ENCODE results near the gene CFAP299. TPM values are rescaled to one million over a fixed set of nuclear protein-coding genes. Genes with fewer than 3 reads are reported as not detected.

Gene CFAP299
- polyA plus RNA-seq, 1 experiment: 1.4 TPM

DNA sequence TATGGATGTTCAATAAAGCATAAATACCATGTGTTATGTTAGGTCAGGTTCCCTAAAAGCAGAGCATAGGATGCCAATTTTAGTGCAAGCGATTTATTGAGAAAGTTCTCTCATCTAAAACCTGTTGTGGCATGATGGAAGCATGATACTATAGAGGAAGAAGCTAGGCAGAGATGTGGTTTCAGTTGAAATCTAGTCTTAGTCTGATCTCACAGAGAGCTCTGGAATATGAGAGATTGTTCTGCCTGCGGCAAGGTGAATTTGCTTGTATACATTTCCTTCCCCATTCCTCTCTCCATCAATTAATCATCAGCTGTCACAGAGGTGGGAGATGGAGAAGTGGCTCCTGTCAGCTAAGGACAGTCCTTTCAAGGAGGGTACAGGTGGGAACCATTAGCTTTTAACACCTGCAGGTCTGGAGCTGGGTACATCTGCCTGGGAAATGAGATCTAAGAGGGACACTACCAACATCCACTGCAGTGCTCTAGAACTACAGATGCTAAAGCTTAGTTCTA, 252.4 kb downstream of the CFAP299 start:
- ChIA-PET CTCF (no interaction called here), POLR2A (no interaction called here)
- DNase-seq (ENCODE audit: low read depth, low spot score): no peak
- Histone ChIP-seq H3K9me3 (ENCODE audit: control insufficient read depth, insufficient read depth, low read length) (no peaks in the 10 kb centered on the region), H3K4me3 (ENCODE audit: low read depth, low read length) (no peak overlapping the region), H3K27ac (ENCODE audit: low read depth, low read length) (no peak overlapping the region), H3K27me3 (ENCODE audit: control insufficient read depth, insufficient read depth, low read length) (no peaks in the 10 kb centered on the region)
- TF ChIP-seq, protein P1, sequence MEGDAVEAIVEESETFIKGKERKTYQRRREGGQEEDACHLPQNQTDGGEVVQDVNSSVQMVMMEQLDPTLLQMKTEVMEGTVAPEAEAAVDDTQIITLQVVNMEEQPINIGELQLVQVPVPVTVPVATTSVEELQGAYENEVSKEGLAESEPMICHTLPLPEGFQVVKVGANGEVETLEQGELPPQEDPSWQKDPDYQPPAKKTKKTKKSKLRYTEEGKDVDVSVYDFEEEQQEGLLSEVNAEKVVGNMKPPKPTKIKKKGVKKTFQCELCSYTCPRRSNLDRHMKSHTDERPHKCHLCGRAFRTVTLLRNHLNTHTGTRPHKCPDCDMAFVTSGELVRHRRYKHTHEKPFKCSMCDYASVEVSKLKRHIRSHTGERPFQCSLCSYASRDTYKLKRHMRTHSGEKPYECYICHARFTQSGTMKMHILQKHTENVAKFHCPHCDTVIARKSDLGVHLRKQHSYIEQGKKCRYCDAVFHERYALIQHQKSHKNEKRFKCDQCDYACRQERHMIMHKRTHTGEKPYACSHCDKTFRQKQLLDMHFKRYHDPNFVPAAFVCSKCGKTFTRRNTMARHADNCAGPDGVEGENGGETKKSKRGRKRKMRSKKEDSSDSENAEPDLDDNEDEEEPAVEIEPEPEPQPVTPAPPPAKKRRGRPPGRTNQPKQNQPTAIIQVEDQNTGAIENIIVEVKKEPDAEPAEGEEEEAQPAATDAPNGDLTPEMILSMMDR (IDR thresholded peaks at IDR 0.05; ENCODE audit: low read depth, low read length): no peak

DNA sequence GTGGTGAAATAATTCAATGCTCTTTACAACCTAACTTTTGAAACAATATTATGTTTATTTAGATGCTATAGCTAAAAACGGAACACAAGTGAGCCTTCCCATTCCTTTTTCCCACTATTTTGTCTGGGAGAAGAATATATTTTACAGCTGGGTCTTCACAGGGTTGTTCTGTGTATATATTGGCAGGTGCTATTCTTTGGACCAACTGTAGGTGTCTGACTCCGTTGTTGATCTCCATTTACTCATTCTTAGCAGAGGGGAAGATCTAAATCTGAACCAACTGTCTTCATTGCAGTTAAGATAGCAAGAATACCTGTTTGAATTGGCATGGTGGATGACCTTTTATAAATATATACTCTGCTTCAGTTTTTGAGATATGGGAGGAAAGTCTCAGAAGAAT, 257.4 kb downstream of the CFAP299 start:
- ChIA-PET CTCF (no interaction called here), POLR2A (no interaction called here)
- no peak overlapping the region for H3K27ac ChIP-seq (ENCODE audit: low read depth, low read length)
- H3K27me3 ChIP-seq (ENCODE audit: control insufficient read depth, insufficient read depth, low read length): no peaks in the 10 kb centered on the region
- H3K4me3 ChIP-seq (ENCODE audit: low read depth, low read length): no peak overlapping the region
- no peak for DNase-seq (ENCODE audit: low read depth, low spot score)
- TF ChIP-seq, protein P1 (IDR thresholded peaks at IDR 0.05; ENCODE audit: low read depth, low read length): no peak
- no peaks in the 10 kb centered on the region for H3K9me3 ChIP-seq (ENCODE audit: control insufficient read depth, insufficient read depth, low read length)

DNA sequence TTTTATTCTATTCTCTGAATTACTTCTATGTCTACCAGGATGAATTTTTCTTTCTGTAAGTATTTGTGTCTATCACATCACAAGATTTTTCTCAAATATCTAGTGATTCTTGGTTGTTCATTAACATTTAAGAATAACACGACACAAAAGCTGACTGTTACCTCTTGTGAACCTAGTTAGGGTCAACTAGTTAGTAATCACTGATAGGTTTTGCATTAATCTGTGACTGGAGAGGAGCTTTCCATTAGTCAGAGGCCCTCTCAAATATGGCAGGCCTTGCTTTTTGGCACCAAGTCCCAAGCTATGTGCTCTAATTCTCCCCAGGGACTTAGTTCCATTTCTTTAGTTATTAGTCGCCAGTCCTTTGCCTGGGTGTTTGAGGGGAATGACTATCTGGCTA, 259.2 kb downstream of the CFAP299 start:
- POLR2A ChIA-PET: no interaction called here

DNA sequence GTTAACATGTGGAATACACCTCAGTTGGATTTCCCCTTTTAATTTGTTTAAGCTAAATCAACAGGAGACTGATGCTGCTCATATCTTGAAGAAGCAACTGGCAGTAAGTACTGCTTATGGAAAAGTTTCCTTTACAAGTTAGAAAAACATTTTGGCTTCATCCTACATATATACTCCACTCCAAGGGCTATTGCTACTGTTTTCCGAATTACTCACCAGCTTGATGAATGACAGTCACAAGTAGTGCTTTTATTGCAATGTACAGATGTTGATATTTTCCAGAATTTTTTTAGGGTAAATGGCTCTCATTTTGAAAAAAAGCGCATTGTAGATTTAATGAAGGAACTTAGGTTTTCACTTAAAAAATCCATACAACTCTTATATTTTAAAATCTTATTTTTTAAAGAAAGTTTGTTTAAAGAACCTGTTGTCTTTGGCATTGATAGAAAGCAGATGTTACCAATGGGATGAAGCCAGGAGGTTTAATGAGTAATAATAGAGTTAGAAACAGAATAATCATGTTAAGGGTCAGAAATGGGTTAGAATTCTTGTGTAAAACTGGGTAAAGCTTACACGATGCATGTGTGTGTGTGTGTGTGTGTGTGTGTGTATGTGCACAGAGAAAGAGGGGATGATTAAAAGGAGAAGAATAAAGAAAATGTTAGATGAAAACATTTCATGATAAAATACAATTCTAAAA, 272.9 kb downstream of the CFAP299 start:
- ChIA-PET CTCF (interaction anchor here (0.8 kb wide), 1 partner anchor 246 kb away, joined by 3 read pairs; no protein-coding TSS in a partner anchor), POLR2A (no interaction called here)
- TF ChIP-seq, protein P1 (IDR thresholded peaks at IDR 0.05; ENCODE audit: low read depth, low read length): no peak
- Histone ChIP-seq H3K27ac (ENCODE audit: low read depth, low read length) (no peak overlapping the region), H3K4me3 (ENCODE audit: low read depth, low read length) (no peak overlapping the region), H3K9me3 (ENCODE audit: control insufficient read depth, insufficient read depth, low read length) (no peaks in the 10 kb centered on the region), H3K27me3 (ENCODE audit: control insufficient read depth, insufficient read depth, low read length) (no peaks in the 10 kb centered on the region)
- DNase-seq (ENCODE audit: low read depth, low spot score): peak; percentile 21

More for the DNA sequence above, 259.2 kb downstream of the CFAP299 start:
- Histone ChIP-seq H3K4me3 (ENCODE audit: low read depth, low read length) (no peak overlapping the region), H3K27ac (ENCODE audit: low read depth, low read length) (no peak overlapping the region), H3K9me3 (ENCODE audit: control insufficient read depth, insufficient read depth, low read length) (no peaks in the 10 kb centered on the region), H3K27me3 (ENCODE audit: control insufficient read depth, insufficient read depth, low read length) (no peaks in the 10 kb centered on the region)
- TF ChIP-seq, protein P1 (IDR thresholded peaks at IDR 0.05; ENCODE audit: low read depth, low read length): no peak
- CTCF ChIA-PET: interaction anchor here (1.9 kb wide), 1 partner anchor 229 kb away, joined by 8 read pairs; no protein-coding TSS in a partner anchor
- no peak for DNase-seq (ENCODE audit: low read depth, low spot score)

DNA sequence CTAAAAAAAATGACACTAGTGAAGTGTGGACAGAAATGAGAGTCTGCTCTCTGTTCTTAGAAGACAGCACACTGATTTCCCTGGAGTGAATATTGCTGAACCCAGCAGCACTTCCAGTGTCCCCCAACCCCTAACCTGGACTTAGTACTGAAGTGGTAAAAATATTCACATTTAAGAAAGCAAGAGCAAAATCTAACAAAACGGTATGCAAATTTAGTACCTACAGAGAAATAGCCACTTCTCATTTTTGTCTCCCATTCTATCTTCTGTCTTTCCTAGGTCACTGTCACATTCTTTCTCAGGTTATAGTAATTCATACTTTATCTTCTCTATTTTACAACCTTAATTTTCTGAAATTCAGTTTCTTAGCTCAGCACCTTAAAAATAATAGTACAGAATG, 274.7 kb downstream of the CFAP299 start:
- Histone ChIP-seq H3K27me3 (ENCODE audit: control insufficient read depth, insufficient read depth, low read length) (no peaks in the 10 kb centered on the region), H3K9me3 (ENCODE audit: control insufficient read depth, insufficient read depth, low read length) (no peaks in the 10 kb centered on the region), H3K4me3 (ENCODE audit: low read depth, low read length) (no peak overlapping the region), H3K27ac (ENCODE audit: low read depth, low read length) (no peak overlapping the region)
- POLR2A ChIA-PET: interaction anchor here (0.7 kb wide), 1 partner anchor 101 kb away, joined by 3 read pairs; no protein-coding TSS in a partner anchor
- CTCF ChIA-PET: interaction anchor here (1.2 kb wide), 1 partner anchor 248 kb away, joined by 4 read pairs; no protein-coding TSS in a partner anchor
- TF ChIP-seq, protein P1 (IDR thresholded peaks at IDR 0.05; ENCODE audit: low read depth, low read length): no peak
- DNase-seq (ENCODE audit: low read depth, low spot score): no peak
